GM18498 (cell line): ENCODE results near the gene WBP1L.
"Not testable (repeated sequence)": the region's sequence is repeated elsewhere in the genome, so short reads cannot be mapped to it uniquely, and the experiment has no call there.

Experiments used
- ATAC-seq: cut with Tn5 transposase; IDR thresholded peaks from one replicate; pipeline ENCODE4 v1.9.1; 2021; ENCODE audit warnings: mild to moderate bottlenecking, moderate library complexity; ENCODE audit not compliant: unreplicated experiment

Gene WBP1L

GRCh38 chr10:102743588-102744373 is at the start of gene WBP1L:
Gene WBP1L (plus strand): TSS chr10:102743948. CDS start chr10:102744054, 106 bp downstream.
- ATAC-seq, result peak; percentile 97

GRCh38 chr10:102695401-102695800 is 48.3 kb upstream of the WBP1L start:
- ATAC-seq, result not testable (repeated sequence)

GRCh38 chr10:102696736-102697135 is 47.0 kb upstream of the WBP1L start:
- no peak for ATAC-seq

GRCh38 chr10:102698894-102699293 is 44.9 kb upstream of the WBP1L start:
- ATAC-seq, result no peak

GRCh38 chr10:102701272-102701671 is 42.5 kb upstream of the WBP1L start:
- ATAC-seq, result no peak

- ATAC-seq, result no peak
Measured at GRCh38 chr10:102701796-102702195, 42.0 kb upstream of the WBP1L start.

- no peak for ATAC-seq
Measured at GRCh38 chr10:102702742-102703141, 41.0 kb upstream of the WBP1L start.

- ATAC-seq, result no peak
Measured at GRCh38 chr10:102704915-102705314, 38.8 kb upstream of the WBP1L start.

GRCh38 chr10:102705531-102705930 is 38.2 kb upstream of the WBP1L start:
- ATAC-seq, result no peak

- ATAC-seq, result no peak
Measured at GRCh38 chr10:102710609-102711008, 33.1 kb upstream of the WBP1L start.

- no peak for ATAC-seq
Measured at GRCh38 chr10:102712089-102712488, 31.7 kb upstream of the WBP1L start.

- ATAC-seq, result no peak
Measured at GRCh38 chr10:102712843-102713538, 30.8 kb upstream of the WBP1L start.

GRCh38 chr10:102713539-102713813 is 30.3 kb upstream of the WBP1L start:
- peak; percentile 48 for ATAC-seq

GRCh38 chr10:102713814-102714620 is 29.7 kb upstream of the WBP1L start, which contains the start of gene ARL3:
Gene ARL3 (minus strand): TSS chr10:102714397. CDS start chr10:102714275, 122 bp downstream.
- peak; percentile 83 for ATAC-seq

GRCh38 chr10:102714621-102715455 is 28.9 kb upstream of the WBP1L start, which contains the start of gene SFXN2:
Gene SFXN2 (plus strand): TSS chr10:102714636. CDS start chr10:102726637, 12,001 bp downstream.
- ATAC-seq, result peak; percentile 25

- ATAC-seq, result no peak
Measured at GRCh38 chr10:102715880-102716279, 27.9 kb upstream of the WBP1L start.

- not testable (repeated sequence) for ATAC-seq
Measured at GRCh38 chr10:102716900-102717565, 26.7 kb upstream of the WBP1L start.

- ATAC-seq, result no peak
Measured at GRCh38 chr10:102718220-102718619, 25.5 kb upstream of the WBP1L start.

- no peak for ATAC-seq
Measured at GRCh38 chr10:102720337-102720736, 23.4 kb upstream of the WBP1L start.

GRCh38 chr10:102720775-102721301 is 22.9 kb upstream of the WBP1L start:
- no peak for ATAC-seq
